ELF-1 (cell line): ENCODE results near the gene MYO1H.
"Not testable (repeated sequence)": the region's sequence is repeated elsewhere in the genome, so short reads cannot be mapped to it uniquely, and the experiment has no call there.

ENCODE experiments used
- DNase-seq: peaks from one replicate; pipeline ENCODE4 v3.0.0-alpha.2; 2016; ENCODE audit warnings: low read depth, low spot score

The MYO1H gene

DNA sequence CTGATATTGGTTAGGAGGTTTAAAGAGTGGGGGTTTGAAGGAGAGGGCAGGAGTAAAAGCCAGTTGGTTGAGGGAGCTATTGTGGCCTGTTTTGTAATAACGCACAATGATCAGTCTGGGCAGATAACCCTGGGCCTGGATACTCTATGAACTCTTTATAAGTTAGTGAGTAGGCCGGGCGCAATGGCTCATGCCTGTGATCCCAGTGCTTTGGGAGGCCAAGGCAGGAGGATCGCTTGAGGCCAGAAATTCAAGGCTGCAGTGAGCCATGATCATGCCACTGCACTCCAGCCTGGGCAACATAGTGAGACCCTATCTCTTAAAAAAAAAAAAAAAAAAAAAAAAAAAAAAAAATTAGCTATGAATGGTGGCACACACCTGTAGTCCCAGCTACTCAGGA, 58.4 kb downstream of the MYO1H start:
- DNase-seq = not testable (repeated sequence)

GRCh38 chr12:109418848-109419480, 71.3 kb downstream of the MYO1H start:
- no peak for DNase-seq

DNA sequence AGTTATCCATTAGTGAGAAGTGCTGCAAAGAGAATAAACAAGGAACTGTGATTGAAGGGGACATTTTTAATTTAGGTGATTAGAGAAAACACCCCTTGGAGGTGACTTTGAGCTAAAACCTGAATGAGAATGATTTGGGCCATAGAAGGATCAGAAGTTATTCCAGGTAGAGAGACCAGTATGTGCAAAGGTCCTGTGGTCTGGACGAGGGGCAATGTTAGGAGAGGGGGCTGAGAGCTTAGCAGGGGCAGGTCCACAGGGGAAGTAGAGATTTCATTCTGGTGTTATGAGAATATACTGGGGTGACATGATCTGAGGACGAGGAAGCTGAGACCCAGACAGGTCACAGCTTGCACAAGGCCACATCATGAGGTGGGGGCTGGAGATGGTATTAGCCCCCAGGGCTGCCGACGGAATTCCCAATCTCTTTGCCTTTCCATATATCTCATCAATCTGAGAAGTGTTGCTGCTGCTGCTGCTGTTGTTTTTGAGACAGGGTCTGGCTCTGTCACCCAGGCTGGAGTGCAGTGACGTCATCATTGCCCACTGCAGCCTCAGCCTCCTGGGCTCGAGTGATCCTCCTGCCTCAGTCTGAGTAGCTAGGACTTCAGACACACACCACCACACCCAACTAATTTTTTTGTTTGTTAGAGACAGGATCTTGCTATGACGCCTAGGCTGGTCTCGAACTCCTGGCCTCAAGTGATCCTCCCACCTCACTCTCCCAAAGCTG, 73.8 kb downstream of the MYO1H start:
- DNase-seq = peak; percentile 9

GRCh38 chr12:109422251-109422650, 74.6 kb downstream of the MYO1H start:
- no peak for DNase-seq

DNA sequence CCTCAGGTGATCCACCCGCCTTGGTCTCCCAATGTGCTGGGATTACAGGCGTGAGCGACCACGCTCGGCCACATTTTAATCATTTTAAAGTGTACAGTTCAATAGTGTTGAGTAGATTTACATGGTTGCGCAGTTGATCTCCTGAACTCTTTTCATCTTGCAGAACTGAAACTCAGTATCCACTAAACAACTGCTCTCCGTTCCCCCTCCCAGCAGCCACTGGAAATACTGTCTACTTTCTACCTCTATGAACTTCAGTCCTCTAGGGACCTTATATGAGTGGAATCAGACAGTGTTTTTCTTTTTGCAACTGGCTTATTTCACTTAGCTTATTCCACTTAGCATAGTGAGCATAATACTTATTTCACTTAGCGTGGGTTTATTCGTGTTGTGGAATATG, 75.7 kb downstream of the MYO1H start:
- DNase-seq = no peak

DNA sequence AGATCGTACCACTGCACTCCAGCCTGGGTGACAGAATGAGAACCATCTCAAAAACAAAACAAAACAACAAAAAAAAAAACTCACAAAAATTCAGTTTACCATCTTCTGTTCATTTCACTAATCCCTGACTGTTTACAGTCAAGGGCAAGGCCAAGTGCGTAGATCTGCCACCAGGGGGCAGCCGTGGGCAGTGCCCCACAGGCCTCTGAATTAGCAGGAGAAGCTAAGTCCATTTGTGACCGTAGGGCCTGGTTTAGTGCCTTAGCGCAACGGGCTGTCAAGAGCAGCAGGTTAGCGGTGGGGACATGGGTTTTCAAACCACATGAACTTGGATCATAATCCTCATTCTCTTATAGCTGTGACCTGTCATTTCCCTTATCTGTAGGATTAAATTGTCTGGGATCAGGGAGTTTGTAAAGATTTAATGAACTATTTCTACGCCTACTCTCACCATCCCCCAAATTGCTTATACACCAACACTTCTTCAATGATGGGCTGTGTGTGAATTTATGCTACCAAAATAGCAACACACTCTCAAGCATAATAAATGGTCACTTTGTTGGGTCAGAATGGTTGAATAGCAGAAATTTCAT, 80.4 kb downstream of the MYO1H start:
- peak; percentile 78 for DNase-seq

- DNase-seq = not testable (repeated sequence)
Observed at GRCh38 chr12:109428804-109429203, 81.1 kb downstream of the MYO1H start.

- DNase-seq = no peak
Observed at GRCh38 chr12:109430244-109430643, 82.5 kb downstream of the MYO1H start.

DNA sequence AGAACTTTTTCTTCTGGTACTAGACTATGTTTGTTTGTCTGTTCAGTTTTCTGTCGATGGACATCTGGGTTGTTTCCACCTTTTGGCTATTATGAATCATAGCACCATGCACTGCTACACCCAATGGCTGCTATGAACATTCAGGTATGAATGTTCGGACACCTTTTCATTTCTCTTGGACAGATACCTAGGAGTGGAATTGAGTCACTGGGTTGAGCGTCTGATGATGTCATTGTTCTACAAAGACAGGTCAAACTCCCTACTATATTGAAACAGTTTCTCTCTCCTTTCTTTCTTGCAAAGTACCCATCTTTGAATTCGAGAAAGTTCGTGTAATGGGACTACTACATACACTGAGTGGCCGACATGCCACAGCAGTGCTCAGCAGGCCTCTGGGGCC, 84.7 kb downstream of the MYO1H start:
- no peak for DNase-seq

DNA sequence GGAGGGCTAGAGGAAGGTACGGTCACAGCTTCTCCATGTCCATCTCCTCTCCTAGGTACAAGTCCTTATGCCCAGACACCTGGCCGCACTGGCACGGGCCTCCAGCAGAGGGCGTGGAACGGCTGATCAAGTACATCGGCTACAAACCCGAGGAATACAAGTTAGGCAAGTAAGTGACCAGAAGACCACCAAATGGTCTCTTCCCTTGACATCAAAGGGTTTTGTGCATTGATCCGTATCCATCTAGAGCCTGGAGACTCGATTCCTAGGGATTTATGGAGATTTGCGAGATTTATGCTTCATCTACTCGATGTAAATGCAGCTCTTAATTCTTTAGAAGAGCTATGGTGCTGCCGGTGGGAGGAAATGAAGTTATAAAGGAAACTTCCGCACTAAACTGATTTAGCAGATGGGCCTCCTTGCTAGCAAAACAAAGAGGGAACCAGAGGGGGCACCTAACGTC, 85.2 kb downstream of the MYO1H start:
- peak; percentile 88 for DNase-seq

DNA sequence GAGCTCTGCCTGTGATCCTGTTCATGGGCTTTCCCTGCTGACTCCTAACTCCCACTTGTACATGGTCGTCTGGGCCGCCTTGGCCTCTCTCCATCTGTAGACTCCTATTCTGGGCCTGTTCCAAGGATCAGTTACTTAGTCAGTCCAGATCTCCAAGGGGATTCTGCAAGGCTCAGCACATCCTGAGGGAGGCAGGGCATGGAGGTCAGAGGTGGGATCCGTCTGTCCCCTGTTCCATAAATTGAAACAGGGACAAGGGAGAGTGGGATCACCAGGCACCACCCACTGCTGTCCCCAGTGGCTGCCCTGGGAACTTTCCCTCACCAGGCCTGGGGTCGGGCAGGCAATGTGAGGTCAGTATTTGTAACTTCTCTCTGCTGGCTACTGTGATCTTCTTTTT, 85.9 kb downstream of the MYO1H start:
- peak; percentile 52 for DNase-seq

GRCh38 chr12:109434582-109434981, 86.9 kb downstream of the MYO1H start:
- DNase-seq = peak; percentile 20

- DNase-seq = peak; percentile 22
Observed at GRCh38 chr12:109435428-109436187, 87.9 kb downstream of the MYO1H start.

- peak; percentile 20 for DNase-seq
Observed at GRCh38 chr12:109436188-109436560, 88.5 kb downstream of the MYO1H start.

DNA sequence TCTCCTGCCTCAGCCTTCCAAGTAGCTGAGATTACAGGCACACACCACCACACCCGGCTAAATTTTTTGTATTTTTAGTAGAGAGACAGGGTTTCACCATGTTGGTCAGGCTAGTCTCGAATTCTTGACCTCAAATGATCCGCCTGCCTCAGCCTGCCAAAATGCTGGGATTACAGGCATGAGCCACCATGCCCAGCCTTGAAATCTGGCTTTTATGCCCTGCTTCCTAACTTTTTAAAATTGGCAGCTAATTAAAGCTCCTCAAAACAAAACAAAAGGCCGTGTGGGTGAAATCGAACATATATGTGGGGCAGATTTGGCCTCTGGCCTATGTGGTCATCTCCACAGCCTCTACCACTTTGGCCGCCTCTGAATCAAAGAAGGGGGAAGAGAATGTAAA, 91.5 kb downstream of the MYO1H start:
- no peak for DNase-seq

DNA sequence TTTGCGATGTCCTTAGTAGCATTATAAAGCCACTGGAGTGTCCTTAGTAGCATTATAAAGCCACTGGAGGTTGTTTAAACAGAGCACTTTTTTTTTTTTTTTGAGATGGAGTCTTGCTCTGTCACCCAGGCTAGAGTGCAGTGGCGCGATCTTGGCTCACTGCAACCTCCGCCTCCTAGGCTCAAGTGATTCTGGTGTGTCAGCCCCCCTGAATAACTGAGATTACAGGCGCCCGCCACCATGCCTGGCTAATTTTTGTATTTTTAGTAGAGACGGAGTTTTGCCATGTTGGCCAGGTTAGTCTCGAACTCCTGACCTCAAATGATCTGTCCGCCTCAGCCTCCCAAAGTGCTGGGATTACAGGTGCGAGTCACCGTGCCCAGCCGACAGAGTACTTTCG, 92.3 kb downstream of the MYO1H start:
- not testable (repeated sequence) for DNase-seq

DNA sequence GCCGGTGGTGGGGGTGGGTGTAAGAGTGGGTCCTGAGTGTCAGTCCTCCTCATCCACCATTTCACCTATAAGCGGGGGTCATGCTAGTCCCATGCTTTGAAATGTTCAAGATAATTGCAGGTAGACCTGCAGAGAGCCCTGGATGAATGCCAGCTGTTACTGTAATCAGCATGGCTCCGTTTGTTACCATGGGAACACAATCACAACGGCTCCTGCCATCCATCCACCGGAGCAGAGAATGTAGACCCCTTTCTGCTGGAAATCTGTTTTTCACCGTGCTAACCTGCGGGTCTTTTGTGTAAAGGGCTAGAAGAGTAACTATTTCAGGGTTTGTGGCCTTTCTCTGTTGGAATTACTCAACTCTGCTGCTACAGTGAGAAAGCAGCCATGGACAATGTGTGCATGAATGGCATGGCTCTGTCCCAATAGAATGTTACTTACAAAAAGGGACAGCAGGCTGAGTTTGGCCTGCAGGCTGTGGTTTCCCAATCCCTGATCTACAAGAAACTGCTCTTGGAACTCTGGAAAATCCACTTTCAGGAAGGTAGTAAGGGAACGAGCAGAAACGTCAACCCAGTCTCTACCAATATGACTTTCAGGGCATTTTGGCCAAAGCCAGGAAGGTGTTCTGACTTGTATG, 93.3 kb downstream of the MYO1H start:
- peak; percentile 8 for DNase-seq

GRCh38 chr12:109443794-109444193, 96.1 kb downstream of the MYO1H start:
- DNase-seq = no peak

DNA sequence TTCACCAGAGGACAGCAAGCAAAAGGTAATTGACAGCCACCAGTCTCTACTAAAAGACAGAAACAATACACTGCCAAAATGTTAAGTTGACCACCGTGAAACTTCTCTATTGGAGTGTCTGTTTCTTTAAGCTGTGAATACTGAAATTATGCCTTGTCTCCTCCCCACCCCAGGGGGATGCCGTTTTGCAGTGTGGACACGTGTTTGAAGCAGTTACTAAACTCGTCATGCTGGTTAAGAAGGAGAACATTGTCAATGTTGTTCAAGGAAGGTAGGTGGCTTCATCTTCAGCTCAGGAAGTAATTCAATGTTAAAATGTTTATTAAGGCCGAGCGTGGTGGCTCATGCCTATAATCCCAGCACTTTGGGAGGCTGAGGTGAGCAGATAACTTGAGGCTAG, 96.6 kb downstream of the MYO1H start:
- DNase-seq = no peak

DNA sequence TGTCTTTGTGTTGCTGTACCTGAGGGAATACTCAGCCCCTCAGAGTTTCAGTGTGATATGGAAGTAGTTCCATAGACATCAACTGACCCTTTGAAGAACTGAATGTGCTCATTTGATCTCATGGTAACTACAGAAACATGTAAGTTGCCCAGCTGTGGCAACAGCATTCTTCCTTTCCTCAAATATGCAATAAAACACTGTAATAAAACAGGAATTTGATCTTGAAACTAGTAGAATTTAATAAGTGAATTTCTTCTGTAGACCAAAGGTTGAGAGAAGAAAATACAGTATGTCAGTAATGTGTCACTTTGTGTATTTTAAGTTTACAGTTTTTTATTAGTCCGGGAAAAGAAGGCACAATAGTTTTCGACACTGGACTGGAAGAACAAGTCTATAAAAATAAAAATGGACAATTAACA, 97.5 kb downstream of the MYO1H start:
- DNase-seq = no peak

- no peak for DNase-seq
Observed at GRCh38 chr12:109446869-109447268, 99.2 kb downstream of the MYO1H start.

DNA sequence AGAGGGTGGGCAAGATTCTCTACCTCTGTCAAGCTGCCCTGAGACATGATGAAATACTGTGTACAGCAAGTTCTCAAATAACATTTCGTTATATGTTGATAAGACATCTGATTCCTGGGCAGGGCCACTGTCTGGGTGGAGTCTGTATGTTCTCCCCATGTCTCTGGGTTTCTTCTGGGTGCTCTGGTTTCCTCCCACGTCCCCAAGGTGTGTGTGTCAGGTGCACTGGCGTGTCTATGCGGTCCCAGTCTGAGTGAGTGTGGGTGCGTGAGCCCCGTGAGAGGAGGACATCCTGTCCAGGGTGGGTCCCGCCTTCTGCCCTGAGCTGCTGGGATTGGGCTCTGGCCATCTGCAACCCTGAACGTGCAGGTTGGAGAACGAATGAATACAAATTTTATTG, 99.8 kb downstream of the MYO1H start:
- no peak for DNase-seq
